CD4-positive, alpha-beta T cell treated with Interleukin-6 at 100 ng/mL for 8 hours (primary cell): ENCODE measurements around the gene GPSM1.

Experiments used
- DNase-seq: peaks from one replicate; pipeline ENCODE4 v3.0.0-alpha.2; 2020; ENCODE audit warnings: mixed read lengths, low spot score

The GPSM1 gene

DNA sequence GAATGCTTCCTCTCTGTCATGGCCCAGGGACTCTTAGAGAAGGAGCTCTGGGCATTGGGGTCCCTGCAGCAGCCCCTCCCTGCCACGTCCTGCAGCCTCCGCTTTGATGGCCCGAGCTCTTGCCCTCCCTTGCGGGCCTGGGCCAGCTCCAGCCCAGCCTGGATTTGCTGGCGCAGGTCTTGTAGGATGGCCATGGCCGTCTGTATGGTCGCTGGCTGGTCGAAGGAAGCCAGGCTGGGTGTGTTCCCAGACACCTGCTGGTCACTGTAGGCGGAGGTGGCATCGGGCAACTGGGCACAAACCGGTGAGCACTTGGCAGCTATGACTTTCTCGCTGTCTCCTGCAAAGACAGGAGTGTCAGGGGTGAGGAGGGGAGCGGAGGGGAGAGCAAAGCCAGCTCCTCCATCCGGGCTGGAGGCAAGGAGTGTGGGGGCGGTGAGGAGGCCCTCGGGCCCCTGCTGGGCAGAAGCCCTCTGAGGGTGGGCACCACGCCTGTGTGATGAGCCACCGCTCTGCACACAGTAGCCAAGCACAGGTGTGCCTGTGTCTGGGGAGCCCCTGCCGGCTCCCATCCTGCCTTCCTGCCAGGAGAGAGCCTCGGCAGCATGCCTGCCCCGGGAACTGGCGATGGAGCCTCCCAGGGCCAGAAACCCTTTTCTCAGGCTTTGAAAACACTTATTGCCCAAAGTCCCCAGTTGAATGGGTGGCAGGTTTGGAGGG is 35.9 kb upstream of the GPSM1 start:
- no peak for DNase-seq

- no peak for DNase-seq
Observed at GRCh38 chr9:136292026-136292538, 35.3 kb upstream of the GPSM1 start.

DNA sequence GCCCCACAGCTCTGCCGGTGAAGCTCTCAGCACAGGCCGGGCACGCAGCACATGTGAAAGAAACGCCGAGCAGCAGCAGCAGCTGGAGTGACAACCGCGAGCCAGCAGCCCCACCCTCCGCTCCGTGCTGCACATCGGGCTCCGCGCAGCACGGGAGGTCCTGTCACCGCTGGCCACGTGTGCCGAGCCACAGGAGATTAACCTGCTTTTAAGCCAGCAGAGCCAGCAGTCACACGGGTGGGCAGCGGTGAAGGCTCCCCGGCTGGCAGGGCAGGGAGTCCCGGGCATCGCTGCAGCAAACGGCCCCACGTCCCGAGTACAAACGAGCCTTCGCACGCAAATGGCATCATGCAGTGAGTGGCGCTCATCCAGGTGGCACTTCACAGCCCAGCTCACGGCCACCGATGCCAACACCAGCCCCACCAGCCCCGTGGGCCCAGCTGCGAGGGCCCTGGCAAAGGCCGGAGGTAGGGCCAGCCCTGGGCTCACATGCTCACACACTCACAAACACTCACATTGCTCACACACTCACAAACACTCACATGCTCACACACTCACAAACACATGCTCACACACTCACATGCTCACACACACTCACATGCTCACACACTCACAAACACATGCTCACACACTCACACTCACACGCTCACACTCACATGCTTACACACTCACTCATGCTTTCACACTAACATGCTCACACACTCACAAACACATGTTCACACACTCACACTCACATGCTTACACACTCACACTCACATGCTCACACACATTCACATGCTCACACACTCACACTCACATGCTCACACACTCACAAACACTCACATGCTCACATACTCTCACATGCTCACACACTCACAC is 34.5 kb upstream of the GPSM1 start:
- DNase-seq = no peak

DNA sequence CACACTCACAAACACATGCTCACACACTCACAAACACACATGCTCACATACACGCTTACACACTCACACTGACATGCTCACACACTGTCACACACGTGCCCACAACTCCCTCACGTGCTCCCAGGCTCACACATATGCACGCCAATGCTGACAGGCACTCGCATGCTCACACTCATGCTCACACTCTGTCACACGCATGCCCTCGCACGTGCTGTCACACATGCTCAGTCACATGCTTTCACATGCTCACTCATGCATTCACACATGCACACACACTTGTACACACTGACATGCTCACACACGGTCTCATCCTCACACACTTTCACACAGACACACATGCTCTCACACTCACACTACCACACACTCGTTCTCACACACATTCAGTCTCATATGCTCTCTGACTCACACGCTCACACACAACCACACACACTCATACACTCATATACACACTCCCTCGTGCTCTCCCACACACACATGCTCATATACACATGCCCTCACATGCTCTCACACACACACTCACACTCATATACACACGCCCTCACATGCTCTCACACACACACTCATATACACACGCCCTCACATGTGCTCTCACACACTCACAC is 33.8 kb upstream of the GPSM1 start:
- no peak for DNase-seq

- DNase-seq = no peak
Observed at GRCh38 chr9:136294437-136294836, 32.9 kb upstream of the GPSM1 start.

- no peak for DNase-seq
Observed at GRCh38 chr9:136295055-136295454, 32.3 kb upstream of the GPSM1 start.

DNA sequence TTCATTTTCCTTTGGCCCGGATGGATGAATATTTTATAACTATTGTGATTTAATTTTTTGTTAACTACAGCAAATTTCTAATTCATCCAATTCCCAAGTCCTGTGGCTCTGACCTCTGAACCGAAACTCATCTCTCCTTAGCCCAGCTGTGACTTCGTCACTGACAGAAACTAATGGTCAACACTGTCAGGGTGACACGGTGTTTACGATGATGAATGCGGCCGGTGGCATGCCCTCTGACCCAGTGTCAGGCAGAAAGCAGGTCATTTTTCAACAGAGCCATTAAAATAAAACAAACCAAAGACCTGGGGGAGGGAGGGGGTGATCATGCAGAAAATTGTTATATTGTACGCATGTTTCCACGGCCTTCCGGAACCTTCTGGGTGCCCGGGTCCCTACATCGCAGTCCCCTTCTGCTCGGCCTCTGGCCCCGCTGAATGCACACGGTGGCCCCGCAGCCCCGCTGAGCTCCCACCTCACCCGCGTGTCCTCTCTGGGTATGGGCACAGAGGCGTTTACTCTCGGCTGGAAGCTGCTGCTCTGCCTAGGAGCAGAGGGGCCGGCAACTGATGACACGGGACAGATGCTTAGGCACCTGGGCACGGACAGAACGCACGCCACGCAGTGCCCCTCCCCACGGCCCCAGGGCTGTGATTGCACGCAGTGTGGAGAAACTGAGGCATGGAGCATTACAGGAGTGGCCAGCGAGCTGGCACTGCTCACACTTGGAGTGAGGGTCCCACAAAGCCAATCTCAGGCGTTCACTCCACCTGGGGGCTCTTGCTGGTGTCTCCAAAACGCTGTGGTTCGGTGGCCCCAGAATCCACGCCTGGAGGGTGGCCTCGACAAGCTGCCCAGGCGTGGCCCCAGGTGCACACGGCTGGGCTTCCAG is 31.6 kb upstream of the GPSM1 start:
- DNase-seq = no peak

GRCh38 chr9:136296434-136297015 is 30.8 kb upstream of the GPSM1 start:
- no peak for DNase-seq

- no peak for DNase-seq
Observed at GRCh38 chr9:136297016-136297691, 30.2 kb upstream of the GPSM1 start.

DNA sequence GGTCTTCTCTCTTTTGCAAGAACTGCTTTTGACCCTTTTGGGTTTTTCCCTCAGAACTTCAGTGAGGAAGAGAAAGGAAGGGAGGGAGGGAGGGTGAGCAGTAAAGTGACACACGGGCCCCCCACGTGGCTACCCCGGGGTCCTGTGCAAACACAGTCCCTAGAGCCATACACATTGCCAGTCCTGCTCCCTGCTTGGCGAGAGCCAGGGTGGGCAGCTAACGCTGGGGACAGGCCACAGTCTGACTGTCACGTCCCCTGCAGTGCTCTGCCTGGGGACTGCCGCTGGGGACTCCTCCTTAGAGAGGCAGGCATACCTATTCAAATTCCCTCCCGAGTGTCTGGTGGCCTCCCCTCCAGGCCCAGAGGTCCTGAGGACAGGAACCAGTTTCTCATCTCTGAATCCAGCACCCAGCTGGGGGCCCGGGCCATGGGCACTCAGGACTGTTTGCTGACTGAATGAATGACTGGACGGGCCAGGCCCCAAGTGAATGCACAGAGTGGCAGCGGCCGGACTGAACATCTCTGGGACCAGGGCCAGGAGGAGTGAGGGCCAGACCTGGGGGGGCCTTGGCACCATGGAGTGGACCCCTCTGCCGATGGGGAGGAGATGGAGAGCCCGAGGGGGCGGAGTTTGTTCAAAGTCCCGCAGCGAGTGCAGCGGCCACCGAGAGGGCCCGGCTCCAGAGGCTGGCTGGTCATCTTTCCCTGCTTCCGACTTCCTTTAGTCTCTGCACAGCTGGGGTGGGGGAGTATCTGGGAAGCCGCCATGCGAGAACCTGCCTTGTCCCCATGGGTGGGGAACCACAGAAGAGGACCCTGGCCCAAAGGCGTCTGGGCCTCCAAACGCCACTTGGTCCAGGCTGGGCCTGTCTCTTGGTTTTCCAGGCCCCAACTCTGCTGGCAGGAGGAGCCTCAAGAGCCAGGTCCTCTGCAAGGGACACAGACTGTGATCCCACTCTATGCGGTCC is 29.3 kb upstream of the GPSM1 start:
- no peak for DNase-seq

- no peak for DNase-seq
Observed at GRCh38 chr9:136299116-136299515, 28.2 kb upstream of the GPSM1 start.

DNA sequence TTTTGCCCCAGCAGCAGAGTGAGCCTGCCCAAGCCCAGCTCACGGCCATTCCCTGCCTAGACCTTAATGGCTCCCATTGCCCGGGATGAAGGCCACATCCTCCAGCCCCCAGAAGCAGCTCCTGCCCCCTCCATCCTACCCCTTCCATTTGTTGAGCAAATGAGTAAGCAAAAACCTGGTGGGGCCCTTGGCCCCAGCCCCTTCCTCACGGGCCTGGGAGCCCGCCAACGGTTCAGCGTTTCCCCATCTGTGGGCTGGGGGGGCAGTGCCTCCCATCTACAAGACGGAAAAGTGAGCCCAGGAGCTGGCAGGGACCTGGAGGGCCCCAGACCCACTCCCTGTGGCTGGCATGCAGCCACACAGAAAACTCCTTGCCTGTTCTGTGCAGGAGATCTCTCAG is 27.8 kb upstream of the GPSM1 start:
- no peak for DNase-seq

- DNase-seq = no peak
Observed at GRCh38 chr9:136300016-136300545, 27.3 kb upstream of the GPSM1 start.

DNA sequence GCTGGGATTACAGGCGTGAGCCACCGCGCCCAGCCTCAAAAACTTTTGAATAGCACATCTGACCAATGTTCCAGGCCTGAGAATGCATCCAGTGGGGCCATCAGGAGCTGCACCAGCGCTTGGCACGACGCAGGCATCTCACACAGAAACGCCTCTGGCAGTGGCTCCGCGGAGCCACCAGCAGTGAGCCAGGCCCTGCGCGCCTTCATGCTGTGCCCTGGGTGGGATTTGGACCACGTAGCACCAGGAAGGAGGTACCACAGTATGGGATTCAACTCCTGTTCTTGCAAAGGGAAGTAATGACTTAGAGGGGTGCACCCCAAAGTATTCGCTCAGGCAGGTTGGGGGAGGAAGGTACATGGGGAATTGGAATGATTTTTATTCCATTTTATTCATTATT is 26.5 kb upstream of the GPSM1 start:
- no peak for DNase-seq

- DNase-seq = no peak
Observed at GRCh38 chr9:136302527-136302926, 24.8 kb upstream of the GPSM1 start.

DNA sequence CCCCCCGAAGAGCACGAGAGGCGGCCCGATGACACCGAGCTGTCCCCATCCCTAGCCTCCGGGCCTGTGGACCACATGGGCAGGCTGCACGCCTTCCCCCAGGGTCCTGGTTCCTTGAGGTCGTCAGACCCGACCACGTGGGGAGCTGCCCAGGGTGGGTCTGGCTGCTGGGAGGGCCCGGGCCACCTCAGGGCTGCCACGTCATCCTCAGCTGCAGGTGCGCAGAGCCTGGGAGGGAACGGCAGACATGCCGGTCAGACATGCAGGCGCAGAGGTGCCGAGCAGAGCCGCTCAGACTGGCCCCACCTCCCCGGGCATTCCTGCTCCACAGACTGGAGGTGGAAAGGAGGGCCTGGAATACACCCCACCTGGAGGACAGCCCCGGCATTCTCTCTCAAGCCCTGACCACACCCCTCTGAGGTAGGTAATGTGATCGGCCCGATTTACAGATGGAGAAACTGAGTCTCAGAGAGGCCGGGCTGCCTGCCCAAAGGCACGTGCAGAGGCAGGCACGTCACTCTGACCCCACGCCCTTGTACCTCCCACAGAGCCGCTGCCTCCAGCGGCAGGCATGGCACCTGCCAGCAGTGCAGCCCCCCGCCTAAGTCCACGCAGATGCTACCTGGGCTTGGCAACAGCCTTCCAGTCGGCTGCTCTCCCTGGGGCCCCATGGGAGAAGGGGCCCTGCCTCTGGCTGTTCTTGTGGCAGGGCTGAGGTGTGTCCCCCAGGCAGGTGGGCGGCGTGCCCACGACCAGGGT is 24.1 kb upstream of the GPSM1 start:
- DNase-seq = no peak

- DNase-seq = no peak
Observed at GRCh38 chr9:136303825-136304416, 23.4 kb upstream of the GPSM1 start, which contains the start of gene CCDC187. TSS of gene CCDC187 (minus strand) at chr9:136304094. CDS start at chr9:136303830, 264 bp downstream.

- no peak for DNase-seq
Observed at GRCh38 chr9:136304456-136304855, 22.9 kb upstream of the GPSM1 start.
